NCI-H446 (cell line): ENCODE results near the gene TRAPPC1.

ENCODE experiments used
- DNase-seq, 2 experiments: peaks; one replicate each; lab custom pipeline; 2025; lab: John Stamatoyannopoulos, UW

Gene TRAPPC1

GRCh38 chr17:7940743-7941142, 9.0 kb upstream of the TRAPPC1 start:
- DNase-seq, result no peak

- DNase-seq, result no peak
Observed at GRCh38 chr17:7940034-7940433, 8.3 kb upstream of the TRAPPC1 start.

GRCh38 chr17:7935859-7936258, 4.1 kb upstream of the TRAPPC1 start:
- DNase-seq, result no peak

GRCh38 chr17:7932949-7933348, 1.2 kb upstream of the TRAPPC1 start:
- no peak for DNase-seq

- DNase-seq, result no peak
Observed at GRCh38 chr17:7932483-7932891, 741 bp upstream of the TRAPPC1 start.

- DNase-seq, result no peak
Observed at GRCh38 chr17:7930841-7931631, 710 bp downstream of the TRAPPC1 start.

GRCh38 chr17:7929158-7930023, 2.4 kb downstream of the TRAPPC1 start, which contains the start of gene KCNAB3:
Gene KCNAB3, minus strand, starts transcription at chr17:7929856. Its CDS starts 421 bp downstream, at chr17:7929435.
- DNase-seq, result peak; percentile 33 to 85

GRCh38 chr17:7927596-7927995, 4.2 kb downstream of the TRAPPC1 start:
- DNase-seq, result no peak

GRCh38 chr17:7922845-7923628, 8.7 kb downstream of the TRAPPC1 start:
- no peak for DNase-seq

GRCh38 chr17:7922269-7922844, 9.4 kb downstream of the TRAPPC1 start:
- DNase-seq, result no peak

GRCh38 chr17:7916808-7917207, 14.9 kb downstream of the TRAPPC1 start:
- DNase-seq, result no peak

GRCh38 chr17:7916385-7916682, 15.4 kb downstream of the TRAPPC1 start:
- DNase-seq, result no peak

GRCh38 chr17:7915611-7916384, 15.9 kb downstream of the TRAPPC1 start, which contains the start of gene RNF227:
Gene RNF227, minus strand, starts transcription at chr17:7916289. Its CDS starts 94 bp downstream, at chr17:7916195.
- peak; percentile 96 to 98 for DNase-seq

GRCh38 chr17:7915179-7915610, 16.6 kb downstream of the TRAPPC1 start:
- DNase-seq, result peak in 1 of 2 experiments; percentile 49

- peak; percentile 42 to 64 for DNase-seq
Observed at GRCh38 chr17:7912927-7913524, 18.7 kb downstream of the TRAPPC1 start.

- DNase-seq, result no peak
Observed at GRCh38 chr17:7911116-7911515, 20.6 kb downstream of the TRAPPC1 start.

- DNase-seq, result no peak
Observed at GRCh38 chr17:7910711-7911110, 21.0 kb downstream of the TRAPPC1 start.

GRCh38 chr17:7910281-7910680, 21.5 kb downstream of the TRAPPC1 start:
- no peak for DNase-seq

- no peak for DNase-seq
Observed at GRCh38 chr17:7909089-7909488, 22.7 kb downstream of the TRAPPC1 start.
